NOMO-1 treated with dmso at 0.1 percent for 144 hours (cell line): ENCODE data around the gene RCCD1.
"Not testable (repeated sequence)": the region's sequence is repeated elsewhere in the genome, so short reads cannot be mapped to it uniquely, and the experiment has no call there.

Experiments used
- DNase-seq: peaks from one replicate; lab custom pipeline; 2025; ENCODE audit not compliant: unreplicated experiment; lab: John Stamatoyannopoulos, UW

RCCD1 gene

DNA sequence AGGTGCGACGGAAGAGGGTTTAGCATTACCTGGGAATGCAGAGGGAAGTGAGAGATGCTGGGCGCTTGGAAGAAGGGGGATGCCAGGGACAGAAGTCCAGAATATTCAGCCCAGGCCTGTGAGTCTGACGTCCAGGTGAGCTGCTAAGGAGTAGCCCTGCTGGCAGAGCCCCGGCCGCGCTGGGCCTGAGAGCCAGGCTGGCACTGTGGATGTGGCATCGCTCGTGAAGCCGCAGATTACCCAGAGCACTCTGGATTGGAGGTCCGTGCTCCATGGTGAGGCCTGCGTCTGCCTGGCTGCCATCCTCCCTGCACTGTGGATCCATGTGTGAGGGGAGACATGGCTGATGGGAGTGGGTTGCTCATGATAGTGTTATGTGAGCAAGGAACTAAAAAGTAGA lies 37.1 kb upstream of the RCCD1 start:
- DNase-seq, result no peak

- DNase-seq, result no peak
Measured at GRCh38 chr15:90918034-90918788, 36.5 kb upstream of the RCCD1 start.

GRCh38 chr15:90918835-90919234 lies 35.8 kb upstream of the RCCD1 start:
- DNase-seq, result no peak

- DNase-seq, result no peak
Measured at GRCh38 chr15:90921887-90922286, 32.8 kb upstream of the RCCD1 start.

- not testable (repeated sequence) for DNase-seq
Measured at GRCh38 chr15:90922712-90923322, 31.9 kb upstream of the RCCD1 start.

- no peak for DNase-seq
Measured at GRCh38 chr15:90924375-90924774, 30.3 kb upstream of the RCCD1 start.

- DNase-seq, result not testable (repeated sequence)
Measured at GRCh38 chr15:90926766-90927165, 27.9 kb upstream of the RCCD1 start.

DNA sequence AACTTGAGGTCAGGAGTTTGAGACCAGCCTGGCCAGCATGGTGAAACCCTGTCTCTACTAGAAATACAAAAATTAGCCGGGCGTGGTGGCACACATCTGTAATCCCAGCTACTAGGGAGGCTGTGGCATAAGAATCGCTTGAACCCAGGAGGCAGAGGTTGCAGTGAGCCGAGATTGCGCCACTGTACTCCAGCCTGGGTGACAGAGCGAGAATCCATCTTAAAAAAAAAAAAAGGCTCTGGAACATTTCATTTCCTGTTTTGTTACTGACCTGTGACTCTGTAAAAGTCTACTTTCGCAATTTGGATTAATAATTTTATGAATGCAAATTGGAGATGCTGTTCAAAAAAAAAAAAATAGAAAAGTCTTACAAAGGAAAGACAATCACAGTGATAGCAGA lies 26.6 kb upstream of the RCCD1 start:
- DNase-seq, result not testable (repeated sequence)

DNA sequence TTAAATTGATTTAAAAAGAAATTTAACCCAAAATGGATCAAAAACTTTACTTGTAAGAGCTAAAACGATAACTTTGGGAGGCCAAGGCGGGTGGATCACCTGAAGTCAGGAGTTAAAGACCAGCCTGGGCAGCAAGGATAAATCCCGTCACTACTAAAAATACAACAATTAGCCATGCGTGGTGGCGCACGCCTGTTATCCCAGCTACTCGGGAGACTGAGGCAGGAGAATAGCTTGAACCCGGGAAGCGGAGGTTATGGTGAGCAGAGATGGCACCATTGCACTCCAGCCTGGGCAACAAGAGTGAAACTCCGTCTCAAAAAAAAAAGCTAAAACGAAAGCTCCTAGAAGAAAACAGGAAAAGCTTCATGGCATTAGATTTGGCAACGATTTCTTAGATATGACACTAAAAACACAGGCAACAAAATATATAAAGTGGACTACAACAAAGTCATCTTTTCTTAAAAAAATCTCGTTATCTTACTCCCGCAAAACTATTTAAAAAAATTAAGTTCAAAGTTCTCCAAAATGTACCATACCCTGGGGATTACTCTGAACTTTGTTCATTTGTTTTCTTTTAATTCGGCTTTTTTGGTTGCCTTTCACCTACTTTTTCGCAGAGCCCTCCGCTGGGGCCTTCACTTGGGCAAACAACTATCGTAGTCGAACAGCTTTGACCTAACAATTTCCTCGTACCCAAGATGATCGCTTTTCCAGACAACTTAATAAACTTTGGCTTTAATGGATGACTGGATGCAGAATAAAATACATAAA lies 25.3 kb upstream of the RCCD1 start:
- DNase-seq, result no peak

- no peak for DNase-seq
Measured at GRCh38 chr15:90930861-90931574, 23.7 kb upstream of the RCCD1 start.

DNA sequence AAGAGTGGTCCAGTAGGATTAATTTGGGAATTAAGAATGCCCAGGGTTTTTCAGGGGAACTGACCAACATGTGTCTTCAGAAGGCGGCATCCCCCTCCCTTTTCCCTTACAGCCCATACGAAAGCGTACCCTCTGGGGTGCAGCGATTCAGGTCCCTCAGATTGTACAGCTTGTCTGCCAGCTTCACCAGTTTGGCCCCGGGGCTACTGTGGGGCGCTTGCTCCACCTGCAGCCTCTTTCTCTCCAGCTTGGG lies 23.2 kb upstream of the RCCD1 start:
- DNase-seq, result no peak

- peak; percentile 86 for DNase-seq
Measured at GRCh38 chr15:90931828-90932659, 22.6 kb upstream of the RCCD1 start, which contains the start of gene HDDC3. Gene HDDC3, minus strand, starts transcription at chr15:90932549. Its CDS starts 9 bp downstream, at chr15:90932540.

- DNase-seq, result no peak
Measured at GRCh38 chr15:90932660-90932991, 22.1 kb upstream of the RCCD1 start.

DNA sequence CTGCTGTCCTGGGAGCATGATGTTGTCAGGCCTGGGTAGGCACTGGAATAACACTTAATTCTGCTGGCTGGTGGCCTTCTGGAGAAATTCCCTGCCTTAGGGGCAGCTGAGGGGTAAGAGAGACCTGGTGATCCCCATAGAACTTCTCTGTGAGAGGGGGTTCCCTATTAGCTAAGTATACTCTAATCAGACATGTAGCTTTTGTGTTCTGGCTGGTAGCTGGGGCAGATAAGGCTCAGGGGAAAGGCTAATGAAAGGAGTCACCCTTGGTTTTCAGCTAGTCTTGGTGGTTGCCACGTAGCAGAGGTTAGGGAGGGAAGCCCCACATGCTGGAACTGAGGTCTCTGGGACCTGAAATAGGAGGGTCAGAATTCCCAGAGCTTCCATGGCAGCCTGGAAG lies 21.4 kb upstream of the RCCD1 start:
- DNase-seq, result no peak

DNA sequence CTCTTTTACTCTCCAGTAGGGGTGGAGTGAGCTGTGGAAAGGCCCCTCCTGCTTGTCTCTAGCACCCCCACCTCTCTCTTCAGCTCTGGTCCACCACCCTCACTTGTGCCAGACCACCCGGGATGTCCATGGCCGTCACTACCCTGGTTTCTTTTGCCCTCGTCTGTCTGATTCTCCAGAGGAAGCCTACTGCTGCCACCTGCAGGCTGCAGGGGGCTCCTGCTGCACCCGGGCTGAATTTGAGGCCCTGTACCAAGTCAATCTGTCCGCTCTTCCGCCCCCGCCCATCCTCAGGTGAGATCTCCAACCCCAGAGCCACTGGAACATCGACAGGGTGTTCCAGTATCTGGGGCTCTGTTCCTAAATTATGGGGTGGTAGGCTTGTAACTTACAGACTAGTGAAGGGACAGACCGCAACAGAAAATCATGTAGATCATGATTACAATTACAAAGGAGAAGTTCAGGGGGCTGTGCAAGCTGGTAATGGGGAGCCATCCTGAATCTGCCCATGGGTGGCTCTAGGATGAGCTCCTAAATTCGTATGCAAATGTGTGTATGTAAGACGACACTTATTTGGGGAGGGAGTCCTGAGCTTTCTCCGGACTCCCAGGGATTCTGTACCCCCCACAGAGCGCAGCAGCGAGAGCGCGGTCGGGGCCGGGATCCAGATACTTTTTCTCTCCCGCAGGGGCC lies 20.3 kb upstream of the RCCD1 start:
- peak; percentile 64 for DNase-seq

- DNase-seq, result peak; percentile 76
Measured at GRCh38 chr15:90934949-90935751, 19.5 kb upstream of the RCCD1 start, which contains the start of gene UNC45A. Gene UNC45A, plus strand, starts transcription at chr15:90935285. Its CDS starts 40 bp downstream, at chr15:90935325.

- no peak for DNase-seq
Measured at GRCh38 chr15:90936823-90937222, 17.9 kb upstream of the RCCD1 start.

- no peak for DNase-seq
Measured at GRCh38 chr15:90938261-90938660, 16.4 kb upstream of the RCCD1 start.

DNA sequence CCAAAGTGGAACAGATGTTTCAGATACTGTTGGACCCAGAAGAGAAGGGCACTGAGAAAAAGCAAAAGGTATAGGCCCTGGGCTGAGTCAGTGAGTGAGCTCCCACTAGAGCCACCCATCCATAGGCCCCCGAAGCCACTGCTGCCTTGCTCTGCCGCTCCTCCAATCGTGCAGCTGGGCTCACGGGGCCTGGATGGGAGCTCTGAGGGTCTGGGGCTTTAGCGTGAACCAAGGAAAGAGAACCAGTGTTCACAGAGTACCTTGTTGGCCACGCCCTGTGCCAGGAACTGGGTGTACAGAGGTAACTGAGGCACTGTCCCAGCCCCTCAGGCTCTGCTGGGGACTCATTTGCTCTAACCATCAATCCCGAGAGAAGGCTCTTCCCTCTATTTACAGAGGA lies 14.9 kb upstream of the RCCD1 start:
- DNase-seq, result no peak
